ENCODE measurements around the gene ANKRD36C.

- no peak for TF ChIP-seq POLR2A (IDR thresholded peaks at IDR 0.05; ENCODE audit: low read length)
- no peak for TF ChIP-seq GATA1 (IDR thresholded peaks at IDR 0.05; ENCODE audit: low read depth, low read length)
These were observed 32.9 kb upstream of the ANKRD36C start for GRCh38 chr2:96024336-96025193.
